ENCODE measurements around the gene AGAP5. TPM values are rescaled to one million over a fixed set of nuclear protein-coding genes. Genes with fewer than 3 reads are reported as not detected.

The AGAP5 gene
- total and polyA plus RNA-seq, 9 of the 15 experiments (the other 6 are each of a cell fraction or from before 2014, with no cell fraction given), result 0.32 to 7.5 (median 5.3) TPM

- TF ChIP-seq ZNF212 (CRISPR knock-in tag; IDR thresholded peaks at IDR 0.05), result no peak
- no peak for TF ChIP-seq ZNF79 (CRISPR knock-in tag; IDR thresholded peaks at IDR 0.05; ENCODE audit: low read depth)
- TF ChIP-seq, protein P1, sequence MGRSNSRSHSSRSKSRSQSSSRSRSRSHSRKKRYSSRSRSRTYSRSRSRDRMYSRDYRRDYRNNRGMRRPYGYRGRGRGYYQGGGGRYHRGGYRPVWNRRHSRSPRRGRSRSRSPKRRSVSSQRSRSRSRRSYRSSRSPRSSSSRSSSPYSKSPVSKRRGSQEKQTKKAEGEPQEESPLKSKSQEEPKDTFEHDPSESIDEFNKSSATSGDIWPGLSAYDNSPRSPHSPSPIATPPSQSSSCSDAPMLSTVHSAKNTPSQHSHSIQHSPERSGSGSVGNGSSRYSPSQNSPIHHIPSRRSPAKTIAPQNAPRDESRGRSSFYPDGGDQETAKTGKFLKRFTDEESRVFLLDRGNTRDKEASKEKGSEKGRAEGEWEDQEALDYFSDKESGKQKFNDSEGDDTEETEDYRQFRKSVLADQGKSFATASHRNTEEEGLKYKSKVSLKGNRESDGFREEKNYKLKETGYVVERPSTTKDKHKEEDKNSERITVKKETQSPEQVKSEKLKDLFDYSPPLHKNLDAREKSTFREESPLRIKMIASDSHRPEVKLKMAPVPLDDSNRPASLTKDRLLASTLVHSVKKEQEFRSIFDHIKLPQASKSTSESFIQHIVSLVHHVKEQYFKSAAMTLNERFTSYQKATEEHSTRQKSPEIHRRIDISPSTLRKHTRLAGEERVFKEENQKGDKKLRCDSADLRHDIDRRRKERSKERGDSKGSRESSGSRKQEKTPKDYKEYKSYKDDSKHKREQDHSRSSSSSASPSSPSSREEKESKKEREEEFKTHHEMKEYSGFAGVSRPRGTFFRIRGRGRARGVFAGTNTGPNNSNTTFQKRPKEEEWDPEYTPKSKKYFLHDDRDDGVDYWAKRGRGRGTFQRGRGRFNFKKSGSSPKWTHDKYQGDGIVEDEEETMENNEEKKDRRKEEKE (IDR thresholded peaks at IDR 0.05; ENCODE audit: borderline replicate concordance in 1 of 2, control insufficient read depth in 1 of 2, low read depth in 2 of 2, low read length in 1 of 2), result peak in 1 of 2 experiments; percentile 98; a peak in 2 of 4 replicates
- no peak for TF ChIP-seq EHMT2 (IDR thresholded peaks at IDR 0.05)
- TF ChIP-seq, protein P2, sequence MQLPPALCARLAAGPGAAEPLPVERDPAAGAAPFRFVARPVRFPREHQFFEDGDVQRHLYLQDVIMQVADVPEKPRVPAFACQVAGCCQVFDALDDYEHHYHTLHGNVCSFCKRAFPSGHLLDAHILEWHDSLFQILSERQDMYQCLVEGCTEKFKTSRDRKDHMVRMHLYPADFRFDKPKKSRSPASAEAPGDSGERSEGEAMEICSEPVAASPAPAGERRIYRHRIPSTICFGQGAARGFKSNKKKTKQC (CRISPR knock-in tag; IDR thresholded peaks at IDR 0.05), result peak; percentile 92
- TF ChIP-seq, protein P3, sequence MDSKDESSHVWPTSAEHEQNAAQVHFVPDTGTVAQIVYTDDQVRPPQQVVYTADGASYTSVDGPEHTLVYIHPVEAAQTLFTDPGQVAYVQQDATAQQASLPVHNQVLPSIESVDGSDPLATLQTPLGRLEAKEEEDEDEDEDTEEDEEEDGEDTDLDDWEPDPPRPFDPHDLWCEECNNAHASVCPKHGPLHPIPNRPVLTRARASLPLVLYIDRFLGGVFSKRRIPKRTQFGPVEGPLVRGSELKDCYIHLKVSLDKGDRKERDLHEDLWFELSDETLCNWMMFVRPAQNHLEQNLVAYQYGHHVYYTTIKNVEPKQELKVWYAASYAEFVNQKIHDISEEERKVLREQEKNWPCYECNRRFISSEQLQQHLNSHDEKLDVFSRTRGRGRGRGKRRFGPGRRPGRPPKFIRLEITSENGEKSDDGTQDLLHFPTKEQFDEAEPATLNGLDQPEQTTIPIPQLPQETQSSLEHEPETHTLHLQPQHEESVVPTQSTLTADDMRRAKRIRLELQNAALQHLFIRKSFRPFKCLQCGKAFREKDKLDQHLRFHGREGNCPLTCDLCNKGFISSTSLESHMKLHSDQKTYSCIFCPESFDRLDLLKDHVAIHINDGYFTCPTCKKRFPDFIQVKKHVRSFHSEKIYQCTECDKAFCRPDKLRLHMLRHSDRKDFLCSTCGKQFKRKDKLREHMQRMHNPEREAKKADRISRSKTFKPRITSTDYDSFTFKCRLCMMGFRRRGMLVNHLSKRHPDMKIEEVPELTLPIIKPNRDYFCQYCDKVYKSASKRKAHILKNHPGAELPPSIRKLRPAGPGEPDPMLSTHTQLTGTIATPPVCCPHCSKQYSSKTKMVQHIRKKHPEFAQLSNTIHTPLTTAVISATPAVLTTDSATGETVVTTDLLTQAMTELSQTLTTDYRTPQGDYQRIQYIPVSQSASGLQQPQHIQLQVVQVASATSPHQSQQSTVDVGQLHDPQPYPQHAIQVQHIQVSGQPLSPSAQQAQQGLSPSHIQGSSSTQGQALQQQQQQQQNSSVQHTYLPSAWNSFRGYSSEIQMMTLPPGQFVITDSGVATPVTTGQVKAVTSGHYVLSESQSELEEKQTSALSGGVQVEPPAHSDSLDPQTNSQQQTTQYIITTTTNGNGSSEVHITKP (IDR thresholded peaks at IDR 0.05; ENCODE audit: partially characterized antibody), result no peak
- 0 out of 2 replicates have a peak, but pooled peaks have one; percentile 85 for TF ChIP-seq HDAC2 (IDR thresholded peaks at IDR 0.05)
- TF ChIP-seq FOXJ2 (tag; IDR thresholded peaks at IDR 0.05), result no peak
- no peak for TF ChIP-seq ZNF561 (CRISPR knock-in tag; conservative IDR thresholded peaks at IDR 0.05)
- no peak for TF ChIP-seq KDM1A (IDR thresholded peaks at IDR 0.05)
- peak; percentile 100 for TF ChIP-seq GABPB1 (CRISPR knock-in tag; IDR thresholded peaks at IDR 0.05)
- no peak for TF ChIP-seq ZFPM2 (CRISPR knock-in tag; IDR thresholded peaks at IDR 0.05)
- TF ChIP-seq FOXK2 (conservative IDR thresholded peaks at IDR 0.05 in 1 of 2, IDR thresholded peaks at IDR 0.05 in 1 of 2; ENCODE audit: low read depth in 2 of 2), result peak; percentile 90 to 92
- no peak for TF ChIP-seq ZNF551 (CRISPR knock-in tag; IDR thresholded peaks at IDR 0.05)
- peak; percentile 82; the same call in 1 of the 2 replicates for TF ChIP-seq BRD4 (IDR thresholded peaks at IDR 0.05)
- no peak for TF ChIP-seq HNRNPL (IDR thresholded peaks at IDR 0.05; ENCODE audit: low read depth, low read length)
- TF ChIP-seq ZMIZ1 (IDR thresholded peaks at IDR 0.05; ENCODE audit: low read depth in 2 of 2, low read length in 2 of 2), result peak; percentile 43 to 70; a peak in 1 of 4 replicates
Observed at GRCh38 chr10:73730153-73730906, 32.4 kb upstream of the AGAP5 start (continued).
